Mucosa of gallbladder (tissue), 1 donor: Measurements from ENCODE around the gene SND1. TPM values are rescaled to one million over a fixed set of nuclear protein-coding genes. Genes with fewer than 3 reads are reported as not detected.
"Not testable (repeated sequence)": the region's sequence is repeated elsewhere in the genome, so short reads cannot be mapped to it uniquely, and the experiment has no call there.

Experiments used
- DNase-seq: peaks from one replicate; pipeline ENCODE4 v3.0.0-alpha.2; 2020; ENCODE audit warnings: low spot score
- total RNA-seq: library from RNA; stranded (reverse); gene quantifications from one replicate; pipeline ENCODE4 v1.2.1, GENCODE V29; 2021
- donor health status: DM: no; HTN: no; CAD: no.

The SND1 gene
- total RNA-seq, 1 donor from 2014 or later, result 136 TPM

DNA sequence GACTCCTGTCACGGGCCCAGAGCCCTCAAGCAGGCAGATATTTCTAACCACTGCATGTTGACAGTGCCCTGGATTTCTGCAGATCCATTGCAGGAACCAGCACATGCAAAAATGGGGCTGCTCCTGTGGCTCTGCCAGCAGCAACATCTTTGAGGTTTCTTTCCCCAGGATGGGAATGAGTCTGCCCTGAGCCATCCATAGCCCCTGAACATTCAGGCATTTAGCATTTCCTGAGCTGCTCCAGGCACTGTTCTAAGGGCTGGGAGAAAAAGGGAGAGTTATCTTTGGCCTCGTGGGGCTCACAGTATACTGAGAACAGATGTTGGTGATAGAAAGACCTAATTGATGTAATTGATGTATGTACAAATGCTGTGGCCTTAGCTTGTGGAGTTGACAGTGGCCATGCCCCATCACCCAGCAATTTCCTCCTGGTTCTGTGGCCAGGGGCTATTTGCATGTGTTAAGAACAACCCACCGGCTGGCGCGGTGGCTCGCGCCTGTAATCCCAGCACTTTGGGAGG is 445.3 kb downstream of the SND1 start:
- no peak for DNase-seq

DNA sequence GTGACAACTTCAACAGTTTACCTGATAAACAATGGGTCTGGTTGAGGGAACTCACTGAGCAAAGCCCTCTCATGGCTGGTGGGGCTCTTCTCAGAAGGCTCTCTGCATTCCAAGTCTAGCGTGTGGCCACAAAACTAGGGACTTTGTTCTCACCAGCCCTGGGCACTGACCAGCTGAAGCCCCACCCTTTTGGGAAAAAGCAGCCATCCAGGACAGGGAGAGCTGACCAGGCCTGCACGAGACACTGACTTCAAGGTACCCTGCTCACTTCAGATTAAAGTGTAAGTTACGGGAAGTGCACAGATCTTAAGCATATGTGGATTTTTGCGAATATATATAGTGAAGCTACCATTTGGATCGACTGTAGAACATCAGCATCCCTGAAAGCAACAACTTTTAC is 446.6 kb downstream of the SND1 start:
- DNase-seq, result no peak

DNA sequence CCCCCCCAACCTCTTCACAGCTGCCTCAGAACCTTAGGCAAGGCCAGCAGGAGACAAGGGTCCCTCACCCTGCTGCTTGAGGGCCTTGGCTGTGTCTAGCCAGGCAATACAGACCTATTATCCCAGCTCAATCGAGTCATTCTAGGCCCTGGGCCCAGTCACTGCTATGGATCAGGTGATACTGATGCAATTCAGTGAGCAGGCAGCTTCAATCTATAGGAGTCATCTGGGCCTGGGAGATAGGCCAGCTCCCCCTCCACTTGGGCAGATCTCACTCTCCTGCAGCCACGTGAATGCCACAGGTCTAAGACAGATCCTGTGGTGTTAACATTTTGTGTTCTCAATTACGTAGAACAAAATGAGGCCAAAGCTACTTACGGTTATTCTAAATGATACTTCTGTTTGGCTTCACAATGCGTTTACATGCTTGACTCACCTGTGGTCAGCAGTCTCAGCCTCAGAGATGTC is 447.2 kb downstream of the SND1 start:
- DNase-seq, result no peak

DNA sequence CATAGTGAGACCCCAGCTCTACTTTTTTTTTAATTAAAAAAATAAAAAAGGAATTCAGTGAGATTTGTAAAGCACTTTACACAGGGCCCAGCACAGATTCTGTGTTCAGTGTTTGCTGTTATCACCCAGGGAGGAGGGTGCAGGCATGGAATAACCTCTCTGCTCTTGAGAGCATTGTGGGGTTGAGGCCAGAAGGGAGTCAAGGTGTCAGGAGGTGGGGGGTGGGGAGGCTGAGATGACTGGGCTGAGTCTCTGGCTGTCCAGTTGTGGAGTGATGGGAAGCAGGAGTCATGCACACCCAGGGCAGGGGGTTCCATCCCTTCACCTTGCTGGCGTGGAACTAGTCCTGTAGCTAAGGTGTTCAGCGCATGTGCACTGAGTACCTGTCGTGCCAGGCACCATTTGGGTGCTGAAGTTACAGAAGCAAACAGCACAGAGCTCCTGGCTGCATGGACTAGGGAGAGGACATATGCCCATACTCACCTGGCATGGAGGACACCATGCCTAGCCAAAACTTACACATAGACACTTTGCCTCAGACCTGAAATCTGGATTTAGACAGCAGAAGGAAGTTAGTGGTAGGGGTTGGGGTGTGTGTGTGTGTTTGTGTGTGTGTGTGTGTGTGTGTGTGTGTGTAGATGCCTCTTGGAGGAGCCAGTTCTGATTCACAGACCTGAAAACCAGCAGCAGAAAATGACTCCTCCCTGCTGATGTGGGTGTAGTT is 448.4 kb downstream of the SND1 start:
- no peak for DNase-seq

DNA sequence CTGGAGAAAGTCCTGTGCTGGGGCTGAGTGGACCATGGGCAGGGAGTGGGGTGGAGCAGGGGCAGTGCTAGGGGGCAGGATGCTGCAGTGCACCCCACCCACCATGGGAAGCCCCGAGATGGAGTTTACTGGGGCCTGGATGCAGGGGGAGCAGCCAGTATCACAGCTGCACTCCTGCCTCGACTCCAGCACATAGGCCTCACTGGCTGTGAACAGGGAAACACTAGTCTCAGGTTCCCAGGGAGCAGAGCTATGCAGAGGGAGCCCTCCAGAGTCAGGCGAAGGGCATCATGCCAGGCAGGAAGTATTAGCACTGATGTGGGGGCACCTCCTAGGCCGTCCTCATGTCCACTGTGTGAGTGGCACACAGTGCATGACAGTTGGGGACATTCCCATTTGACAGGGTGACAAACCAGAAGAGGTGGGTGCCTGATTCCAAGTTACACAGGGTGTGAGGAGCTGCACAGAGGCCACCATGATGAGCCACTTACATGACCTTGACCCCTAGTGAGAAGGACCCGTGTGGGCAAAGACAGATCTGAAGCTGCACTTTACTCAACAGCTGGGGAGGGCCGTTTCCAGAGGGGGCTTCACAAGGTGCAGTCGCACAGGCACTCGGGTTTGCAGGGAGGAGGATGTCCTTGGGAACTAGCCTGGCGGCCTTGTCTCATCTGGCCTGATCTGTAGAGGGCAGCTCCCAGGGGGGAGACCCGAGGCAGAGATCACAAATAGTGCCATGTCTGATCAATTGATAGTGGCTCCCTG is 449.1 kb downstream of the SND1 start:
- DNase-seq, result no peak

DNA sequence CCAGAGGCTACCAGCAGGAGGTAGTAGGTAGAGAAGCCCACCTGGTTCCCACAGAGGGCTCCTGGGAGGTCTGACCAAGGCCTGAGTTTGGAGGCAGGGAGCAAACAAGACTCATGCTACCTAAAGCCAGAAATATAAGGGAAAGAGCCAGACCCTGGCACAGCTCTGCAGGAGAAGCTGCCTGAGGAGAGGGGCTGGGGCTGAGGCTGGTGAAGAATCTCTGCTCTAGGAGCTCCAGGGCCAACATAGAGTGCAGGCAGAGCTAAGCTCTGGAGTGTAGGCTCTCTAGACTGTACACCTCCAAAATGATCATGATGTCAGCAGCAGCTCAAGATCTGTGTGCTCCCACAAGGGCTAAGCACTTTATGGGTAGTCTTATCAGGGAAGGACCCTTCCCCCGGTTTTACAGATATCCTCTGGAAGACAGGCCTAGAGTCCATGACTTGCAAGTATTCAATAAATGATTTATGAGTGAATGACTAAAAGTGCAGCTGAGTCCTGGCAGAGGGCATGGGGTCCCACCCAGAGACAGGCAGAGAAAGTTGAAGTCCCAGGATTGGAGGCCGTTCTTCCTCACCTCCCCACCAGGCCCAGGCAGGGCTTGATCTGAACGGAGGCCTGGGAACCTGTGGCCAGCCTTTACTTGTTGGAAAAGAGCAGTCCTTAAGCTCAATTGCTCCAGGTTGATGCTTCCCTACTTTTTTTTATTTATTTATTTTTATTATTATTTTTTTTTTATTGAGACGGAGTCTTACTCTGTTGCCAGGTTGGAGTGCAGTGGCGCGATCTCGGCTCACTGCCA is 450.7 kb downstream of the SND1 start:
- no peak for DNase-seq

DNA sequence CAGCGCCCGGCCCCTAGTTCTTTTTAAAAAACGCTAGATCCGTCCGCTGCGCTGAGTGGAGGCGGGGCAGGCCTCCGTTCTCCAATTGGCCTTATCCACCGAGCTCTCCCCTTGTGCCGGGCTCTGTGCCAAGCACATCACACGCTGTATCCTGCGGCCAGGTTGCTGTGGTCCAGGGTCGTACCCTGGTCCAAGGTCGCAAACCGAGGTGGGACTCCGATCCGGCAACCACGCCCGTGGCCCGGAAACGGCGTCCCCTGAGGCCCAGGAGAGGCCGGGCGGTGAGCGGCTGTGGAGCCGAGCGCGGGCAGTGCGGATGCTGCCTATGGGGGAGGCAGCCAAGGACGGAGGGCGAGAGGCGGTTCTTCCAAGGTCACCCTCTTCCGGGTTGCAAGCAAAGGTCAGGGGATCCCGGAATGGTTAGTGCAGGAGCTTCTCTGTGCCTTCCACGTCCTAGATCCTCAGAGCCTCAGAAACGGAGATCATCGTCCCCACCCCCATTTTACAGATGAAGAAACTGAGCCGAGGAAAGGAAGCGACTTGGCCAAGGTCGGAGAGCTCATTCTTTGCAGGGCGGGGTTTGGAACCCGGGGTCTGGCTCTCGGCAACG is 451.6 kb downstream of the SND1 start:
- no peak for DNase-seq

DNA sequence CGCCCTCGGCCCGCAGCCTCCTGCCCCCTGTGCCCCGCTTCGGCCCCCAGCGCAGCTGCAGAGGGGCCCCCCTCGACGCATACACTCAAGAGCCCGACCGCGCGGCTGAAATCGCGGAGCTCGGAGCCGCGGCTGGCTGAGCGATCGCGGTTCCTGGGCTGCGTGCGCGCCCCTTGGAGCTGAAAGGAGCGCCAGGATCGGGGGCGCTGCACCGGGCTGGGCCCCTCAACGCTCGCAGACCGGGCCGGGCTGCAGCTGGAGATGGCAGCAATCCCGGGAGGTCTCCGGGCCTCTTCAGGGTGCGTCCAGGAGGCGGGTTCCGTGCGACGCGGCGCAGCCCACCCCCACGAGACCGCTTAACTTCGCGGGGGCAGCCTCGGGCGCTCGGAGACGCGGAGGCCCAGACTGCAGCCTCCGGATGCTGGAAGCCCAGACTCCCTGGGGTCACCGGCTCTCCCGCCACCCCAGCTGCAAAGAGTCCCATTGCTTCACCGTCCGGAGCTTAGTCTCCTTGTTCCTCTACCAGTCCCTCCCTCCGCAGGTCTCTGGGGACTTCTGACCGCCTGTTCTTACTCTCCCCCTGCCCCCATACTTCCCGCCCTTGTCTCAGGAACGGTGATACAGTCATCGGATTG is 452.2 kb downstream of the SND1 start:
- no peak for DNase-seq

DNA sequence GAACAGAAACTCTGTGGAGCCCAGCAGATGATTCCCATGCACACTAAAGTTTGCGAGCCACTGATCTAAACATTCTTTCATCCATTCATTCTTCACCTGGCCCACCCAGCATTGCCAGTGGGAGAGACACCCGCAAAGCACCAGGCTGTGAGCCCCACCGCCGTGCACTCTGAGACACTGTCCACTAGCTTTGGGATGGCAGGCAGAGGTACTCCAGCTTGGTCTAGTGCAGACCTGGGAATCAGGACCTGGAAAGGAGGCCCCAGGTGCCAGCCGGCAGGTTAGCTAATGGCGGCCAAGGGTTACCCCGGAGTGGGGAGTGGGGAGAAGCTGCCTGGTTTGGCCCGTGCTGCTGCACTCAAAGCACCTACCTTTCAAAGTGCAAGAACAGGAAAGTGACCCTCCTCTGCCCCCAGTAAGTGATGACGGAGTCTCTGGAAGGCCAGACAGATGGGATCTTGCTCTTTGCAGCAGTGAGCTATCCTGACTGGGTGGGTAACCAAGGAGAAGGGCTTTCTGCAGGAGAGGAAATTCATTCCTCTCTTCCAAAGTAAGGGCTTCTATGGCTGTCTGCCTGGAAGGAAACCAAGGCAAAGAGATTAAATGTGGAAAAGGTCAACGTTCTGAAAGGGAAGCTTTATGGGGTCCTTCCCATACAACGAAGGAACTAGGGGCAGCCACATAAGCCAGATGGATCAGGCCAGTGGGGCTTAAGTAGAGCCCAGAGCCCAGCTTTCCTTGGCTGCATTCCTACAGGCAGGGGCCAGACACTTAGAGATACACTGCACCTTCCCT is 453.4 kb downstream of the SND1 start:
- no peak for DNase-seq

DNA sequence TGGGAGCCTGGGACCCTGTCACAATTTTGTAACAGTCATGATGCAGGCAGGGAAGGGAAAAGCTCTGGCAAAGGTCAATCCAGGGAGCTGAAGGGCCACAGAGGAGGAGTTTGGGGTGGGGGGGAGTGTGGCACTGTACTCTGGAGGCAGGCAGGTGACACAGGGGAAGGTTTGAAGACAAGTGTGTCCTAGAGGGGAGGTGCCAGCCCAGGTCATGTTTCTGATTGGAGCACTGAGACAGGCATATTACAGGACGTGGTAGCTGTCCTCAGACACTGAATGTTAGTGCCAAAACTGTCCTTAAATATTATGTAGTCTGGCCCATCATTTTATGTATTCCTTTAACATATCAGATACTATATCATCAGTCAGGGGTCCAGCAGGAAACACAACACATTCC is 454.8 kb downstream of the SND1 start:
- DNase-seq, result no peak

DNA sequence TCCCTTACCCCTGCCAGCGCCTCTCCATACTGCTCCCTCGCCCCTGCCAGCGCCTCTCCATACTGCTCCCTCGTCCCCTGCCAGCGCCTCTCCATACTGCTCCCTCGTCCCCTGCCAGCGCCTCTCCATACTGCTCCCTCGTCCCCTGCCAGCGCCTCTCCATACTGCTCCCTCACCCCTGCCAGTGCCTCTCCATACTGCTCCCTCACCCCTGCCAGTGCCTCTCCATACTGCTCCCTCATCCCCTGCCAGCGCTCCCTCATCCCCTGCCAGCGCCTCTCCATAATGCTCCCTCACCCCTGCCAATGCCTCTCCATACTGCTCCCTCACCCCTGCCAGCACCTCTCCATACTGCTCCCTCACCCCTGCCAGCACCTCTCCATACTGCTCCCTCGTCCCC is 455.5 kb downstream of the SND1 start:
- DNase-seq, result not testable (repeated sequence)

DNA sequence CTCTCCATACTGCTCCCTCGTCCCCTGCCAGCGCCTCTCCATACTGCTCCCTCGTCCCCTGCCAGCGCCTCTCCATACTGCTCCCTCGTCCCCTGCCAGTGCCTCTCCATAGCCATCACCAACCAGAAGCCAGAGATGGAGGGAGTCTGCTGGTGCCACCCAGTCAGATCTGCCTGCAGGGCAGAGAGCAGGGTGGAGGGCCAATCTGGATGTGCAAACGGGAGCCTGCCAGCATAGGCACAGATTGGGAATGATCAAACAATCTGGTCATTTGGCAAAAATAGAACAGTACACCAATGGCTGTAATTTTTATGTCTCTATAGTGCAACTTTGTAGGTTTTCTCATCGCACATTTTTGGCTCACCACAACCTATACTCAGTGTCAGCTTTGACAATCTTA is 456.1 kb downstream of the SND1 start:
- no peak for DNase-seq

DNA sequence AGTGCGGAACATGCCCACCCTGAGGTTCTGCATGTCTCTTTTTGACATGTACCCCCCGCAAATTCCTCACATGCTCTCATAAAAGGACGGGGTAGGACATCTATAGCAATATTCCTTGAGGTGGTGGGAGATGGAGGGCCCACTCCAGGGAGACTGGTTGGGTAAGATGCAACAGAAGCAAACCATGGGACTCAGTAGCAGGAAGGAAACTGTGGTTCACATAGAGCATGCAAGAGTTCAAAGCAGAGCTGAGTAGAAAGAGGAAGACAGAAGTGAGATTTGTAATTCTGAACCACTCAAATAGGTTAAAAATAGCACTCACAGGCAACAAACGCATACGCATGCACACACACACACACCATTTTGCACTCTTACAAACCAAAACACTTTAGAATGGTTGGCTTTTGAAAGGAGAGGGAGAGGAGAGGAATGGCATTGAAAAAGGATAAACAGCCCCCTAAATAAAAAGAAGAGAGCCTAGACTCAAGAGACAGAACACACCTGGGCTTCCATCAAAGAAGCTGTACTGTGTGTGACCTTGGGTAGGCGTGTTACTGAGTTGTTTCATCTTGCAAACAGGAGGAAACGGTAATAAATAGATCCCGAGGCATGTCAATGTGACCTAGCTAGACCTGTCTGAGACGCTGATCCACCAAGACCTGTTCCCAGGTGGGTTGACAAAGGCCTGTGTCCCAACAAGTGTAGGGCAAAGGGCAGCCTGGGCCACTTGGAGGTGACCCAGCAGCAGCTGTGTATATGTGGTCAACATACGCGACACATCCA is 456.8 kb downstream of the SND1 start:
- DNase-seq, result no peak

DNA sequence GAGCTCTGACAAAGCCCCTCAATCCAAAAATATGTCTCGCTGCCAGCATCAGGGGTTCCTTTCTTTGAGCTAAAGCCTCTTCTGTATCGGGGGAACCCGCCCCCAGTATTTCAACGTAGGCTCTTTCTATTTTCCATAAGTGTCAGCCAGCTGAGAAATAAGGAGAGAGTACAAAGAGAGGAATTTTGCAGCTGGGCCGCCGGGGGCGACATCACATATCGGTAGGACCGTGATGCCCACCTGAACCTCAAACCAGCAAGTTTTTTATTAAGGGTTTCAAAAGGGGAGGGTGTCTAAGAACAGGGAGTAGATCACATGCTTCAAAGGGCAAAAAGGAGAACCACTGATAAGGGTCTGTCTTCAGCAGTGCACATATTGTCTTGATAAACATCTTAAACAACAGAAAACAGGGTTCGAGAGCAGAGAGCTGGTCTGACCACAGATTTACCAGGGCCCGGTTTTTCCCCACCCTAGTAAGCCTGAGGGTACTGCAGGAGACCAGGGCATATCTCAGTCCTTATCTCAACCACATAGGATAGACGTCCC is 457.5 kb downstream of the SND1 start:
- not testable (repeated sequence) for DNase-seq

DNA sequence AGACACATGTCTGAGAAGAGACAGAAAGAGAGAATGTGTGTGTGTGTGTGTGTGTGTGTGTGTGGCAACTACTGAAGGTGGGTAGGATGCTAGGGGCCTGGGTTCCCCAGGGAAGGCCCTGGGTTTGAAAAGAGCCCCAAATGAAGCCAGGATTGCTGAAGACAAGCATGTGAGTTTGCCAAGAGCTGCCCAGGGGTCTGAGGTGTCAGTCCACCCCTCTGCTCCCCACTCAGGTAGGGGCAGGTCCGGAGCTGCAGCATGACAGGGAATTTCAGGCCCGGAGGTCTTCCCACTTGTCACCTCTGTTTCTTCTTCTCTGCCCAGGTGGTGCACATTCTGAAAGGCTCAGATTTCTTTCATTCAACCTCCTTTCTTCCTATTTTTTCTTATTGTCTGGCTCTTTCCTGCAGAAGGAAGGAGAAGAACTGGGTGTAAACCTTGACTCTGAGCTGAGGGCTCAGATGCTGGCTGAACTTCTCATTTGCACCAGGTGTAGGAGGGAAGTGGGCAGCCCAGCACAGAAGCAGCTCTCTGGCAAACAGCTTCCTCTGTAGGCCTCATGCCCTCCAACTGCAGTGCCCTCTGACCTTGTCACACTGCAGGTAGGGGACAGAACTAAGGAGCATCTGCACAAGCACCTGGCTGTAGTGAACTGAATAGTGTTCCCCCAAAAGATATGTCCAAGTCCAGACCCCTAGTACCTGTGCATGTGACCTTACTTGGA is 458.8 kb downstream of the SND1 start:
- DNase-seq, result no peak

DNA sequence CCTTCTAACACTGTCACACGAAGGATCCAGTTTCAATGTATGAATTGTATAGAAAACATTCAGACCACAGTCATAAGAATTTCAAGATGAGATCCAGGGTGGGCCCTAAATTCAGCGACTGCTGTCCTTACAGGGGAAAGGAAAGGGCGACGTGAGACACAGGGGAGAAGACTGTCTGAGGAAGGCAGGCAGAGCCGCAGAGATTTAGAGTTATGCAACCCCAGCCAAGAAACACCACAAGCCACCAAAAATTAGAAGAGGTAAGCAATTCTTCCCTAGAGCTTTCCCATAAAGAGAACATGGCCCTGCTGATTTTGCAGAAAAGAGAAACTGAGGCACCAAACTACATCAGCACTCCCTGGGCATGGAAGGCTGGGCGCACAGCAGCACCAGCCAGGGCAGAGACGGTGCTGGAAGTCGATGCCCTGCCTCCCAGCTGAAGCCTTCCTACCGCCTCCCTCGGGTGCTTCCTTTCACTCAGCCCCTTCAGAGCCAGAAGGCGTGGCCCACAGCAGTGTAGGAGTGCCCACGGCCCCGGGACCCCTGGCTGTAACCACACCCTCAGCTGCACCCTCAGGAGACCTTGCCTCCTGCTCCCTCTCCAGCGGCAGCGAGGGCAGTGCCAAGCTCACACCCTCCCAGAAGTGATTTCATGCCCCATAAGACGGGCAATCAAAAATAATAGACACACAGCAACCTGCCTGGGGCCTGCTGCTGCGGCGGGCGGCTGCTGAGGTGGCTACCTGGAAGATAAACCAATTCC is 460.2 kb downstream of the SND1 start:
- no peak for DNase-seq

DNA sequence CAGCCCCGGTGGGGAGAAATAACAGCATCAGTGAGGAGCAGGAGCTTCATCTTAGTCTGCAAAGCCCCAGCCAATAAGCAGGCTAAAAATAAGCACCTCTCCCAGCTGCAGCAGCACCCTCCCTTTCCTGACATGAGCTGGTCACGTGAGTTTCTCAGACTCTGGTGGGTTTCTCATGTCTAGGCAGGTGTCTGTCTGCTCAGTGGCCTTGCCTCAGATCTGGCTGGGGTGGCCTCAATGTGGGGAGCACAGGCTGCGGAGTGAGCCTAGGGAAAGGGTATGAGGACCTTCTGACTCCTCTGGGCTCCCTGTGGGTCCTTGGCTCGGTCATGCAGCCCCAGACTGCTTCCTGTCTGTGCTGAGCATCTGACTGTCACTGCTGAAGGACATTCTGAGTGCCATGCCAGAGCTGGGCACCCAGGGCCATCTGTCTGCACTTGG is 460.8 kb downstream of the SND1 start:
- DNase-seq, result no peak

DNA sequence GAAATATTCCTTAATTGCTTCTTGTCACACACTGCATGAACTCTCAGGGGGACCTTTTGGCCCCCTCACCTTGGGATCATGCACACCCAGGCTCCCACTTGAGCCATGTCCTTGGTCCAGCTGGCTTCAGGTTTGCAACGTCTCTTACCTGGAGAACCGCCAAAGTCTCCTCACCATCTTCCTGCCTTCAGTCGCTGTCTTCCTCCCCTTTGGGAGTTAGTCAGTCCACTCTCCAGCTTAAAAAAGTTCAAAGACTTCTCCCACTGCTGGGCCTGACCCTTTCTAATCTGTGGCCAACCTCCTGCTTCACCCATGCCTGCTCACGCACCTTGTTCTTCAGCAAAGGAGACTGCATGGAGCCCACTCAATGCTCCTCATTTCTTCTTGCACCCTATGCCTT is 461.8 kb downstream of the SND1 start:
- DNase-seq, result no peak
